Colonic mucosa (tissue), 4 donors: ENCODE measurements around the gene SAP30BP. TPM values are rescaled to one million over a fixed set of nuclear protein-coding genes. Genes with fewer than 3 reads are reported as not detected.

Experiments used
- DNase-seq: peaks from one replicate; pipeline ENCODE4 v3.0.0-alpha.2; 2020
- H3K27ac ChIP-seq: fragments of 200-600 bp; one replicate; pipeline ENCODE4 v1.8.0; 2021
- H3K27me3 ChIP-seq: fragments of 200-600 bp; one replicate; pipeline ENCODE4 v1.8.0; 2021
- H3K36me3 ChIP-seq: fragments of 200-600 bp; one replicate; pipeline ENCODE4 v1.8.0; 2021
- H3K4me1 ChIP-seq: fragments of 200-600 bp; one replicate; pipeline ENCODE4 v1.8.0; 2021; ENCODE audit warnings: mild to moderate bottlenecking
- H3K4me3 ChIP-seq: fragments of 200-600 bp; one replicate; pipeline ENCODE4 v1.8.0; 2021
- H3K9ac ChIP-seq, 2 donors: one replicate each; pipeline ENCODE4 v1.7.0; 2013; ENCODE audit warnings: control low read depth in 2 of 2, low read depth in 2 of 2, low read length in 2 of 2
- H3K9me3 ChIP-seq: fragments of 200-600 bp; one replicate; pipeline ENCODE4 v1.8.0; 2021
- intact Hi-C: fragments of 100-400 bp; cut with DNase I; formaldehyde crosslinking; loops from one replicate; pipeline ENCODE4 v1.14.1; 2022
- total RNA-seq, 2 donors: library from RNA; stranded (reverse); fragmentation: NEBNext Ultra II Directional in 1 of 2; extraction: Animal tissue kit (Norgen Biotek cat#: 25700) in 1 of 2; gene quantifications; one replicate each; pipeline ENCODE4 v1.2.1, GENCODE V29; 2021
- TF ChIP-seq, protein P1 (sequence below): fragments of 200-600 bp; IDR thresholded peaks from one replicate; pipeline ENCODE4 v1.8.0; 2022; ENCODE audit warnings: antibody characterized with exemption, mild to moderate bottlenecking
- donor health status: healthy.
- donor health status: DM: no; HTN: no; CAD: no.
- donor health status: DM: no; HTN: no; CAD: no.

Gene SAP30BP
- total RNA-seq, 2 donors from 2014 or later: 68.0 to 68.1 TPM

DNA sequence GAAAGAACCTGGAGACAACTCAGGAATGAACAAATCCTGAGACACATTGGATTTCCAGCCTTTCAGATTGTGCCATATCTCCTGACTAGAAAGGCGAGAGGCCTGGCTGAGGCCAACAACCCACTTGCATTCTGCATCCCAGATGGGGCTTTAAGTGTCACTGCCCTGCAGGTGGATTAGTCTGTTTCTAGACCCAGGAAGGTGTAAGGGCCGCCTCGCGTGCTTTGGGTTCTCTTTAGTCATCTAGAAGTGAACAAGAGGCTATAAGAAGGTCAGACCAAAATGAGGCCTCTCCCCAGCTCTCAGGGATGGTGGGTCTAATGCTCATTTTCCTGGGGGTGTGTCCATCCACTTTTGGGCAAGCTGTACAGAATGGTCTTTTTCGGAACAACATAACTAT lies 4.9 kb downstream of the SAP30BP start:
- DNase-seq: no peak
- intact Hi-C loops: no loop called here
- TF ChIP-seq, protein P1, sequence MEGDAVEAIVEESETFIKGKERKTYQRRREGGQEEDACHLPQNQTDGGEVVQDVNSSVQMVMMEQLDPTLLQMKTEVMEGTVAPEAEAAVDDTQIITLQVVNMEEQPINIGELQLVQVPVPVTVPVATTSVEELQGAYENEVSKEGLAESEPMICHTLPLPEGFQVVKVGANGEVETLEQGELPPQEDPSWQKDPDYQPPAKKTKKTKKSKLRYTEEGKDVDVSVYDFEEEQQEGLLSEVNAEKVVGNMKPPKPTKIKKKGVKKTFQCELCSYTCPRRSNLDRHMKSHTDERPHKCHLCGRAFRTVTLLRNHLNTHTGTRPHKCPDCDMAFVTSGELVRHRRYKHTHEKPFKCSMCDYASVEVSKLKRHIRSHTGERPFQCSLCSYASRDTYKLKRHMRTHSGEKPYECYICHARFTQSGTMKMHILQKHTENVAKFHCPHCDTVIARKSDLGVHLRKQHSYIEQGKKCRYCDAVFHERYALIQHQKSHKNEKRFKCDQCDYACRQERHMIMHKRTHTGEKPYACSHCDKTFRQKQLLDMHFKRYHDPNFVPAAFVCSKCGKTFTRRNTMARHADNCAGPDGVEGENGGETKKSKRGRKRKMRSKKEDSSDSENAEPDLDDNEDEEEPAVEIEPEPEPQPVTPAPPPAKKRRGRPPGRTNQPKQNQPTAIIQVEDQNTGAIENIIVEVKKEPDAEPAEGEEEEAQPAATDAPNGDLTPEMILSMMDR: no peak
- Histone ChIP-seq H3K36me3 (peaks cover 16% of the 10 kb centered on the region), H3K4me3 (no peak overlapping the region), H3K27ac (no peak overlapping the region), H3K27me3 (no peaks in the 10 kb centered on the region), H3K9ac (no peak overlapping the region), H3K4me1 (no peaks in the 10 kb centered on the region), H3K9me3 (no peaks in the 10 kb centered on the region)

DNA sequence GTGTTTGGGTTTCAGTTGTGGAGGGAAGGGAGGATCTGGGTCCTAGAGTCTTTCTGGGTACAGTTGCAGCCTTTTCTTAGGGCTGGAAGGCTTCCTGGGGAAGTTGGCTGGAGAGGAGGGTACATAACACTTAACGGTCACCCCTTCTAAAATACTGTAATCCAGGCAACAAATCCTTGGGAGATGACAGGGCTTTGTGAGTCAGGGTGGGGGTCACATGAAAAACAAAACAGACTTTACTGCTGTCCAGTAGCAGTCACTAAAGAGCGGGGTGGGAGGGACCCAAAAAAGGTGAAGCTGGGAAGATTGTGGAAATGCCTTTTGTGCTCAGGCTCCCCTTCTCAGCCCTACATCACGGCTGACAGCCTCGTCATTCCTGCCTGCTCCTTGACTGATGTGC lies 6.3 kb downstream of the SAP30BP start:
- Histone ChIP-seq H3K27ac (no peak overlapping the region), H3K36me3 (peaks cover 16% of the 10 kb centered on the region), H3K27me3 (no peaks in the 10 kb centered on the region), H3K9ac (no peak overlapping the region), H3K4me1 (no peaks in the 10 kb centered on the region), H3K4me3 (no peak overlapping the region), H3K9me3 (no peaks in the 10 kb centered on the region)
- TF ChIP-seq, protein P1: no peak
- DNase-seq: no peak
- intact Hi-C loops: no loop called here

DNA sequence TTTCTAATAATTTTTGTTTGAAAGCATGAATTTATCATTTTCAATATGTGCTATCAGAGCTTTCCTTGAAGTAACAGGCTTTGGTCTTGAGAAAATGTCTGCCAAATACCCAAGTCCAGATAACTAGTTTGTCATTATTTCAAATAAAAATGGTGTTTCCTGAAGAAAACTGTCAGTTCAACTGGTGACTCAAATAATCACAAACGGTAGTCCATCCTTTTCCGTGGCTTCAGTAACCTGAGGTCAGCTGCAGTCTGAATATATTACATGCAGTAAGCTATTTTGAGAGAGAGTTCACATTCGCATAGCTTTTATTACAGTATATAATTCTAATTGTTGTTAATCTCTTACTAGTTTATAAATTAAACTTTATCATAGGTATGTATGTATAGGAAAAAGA lies 9.3 kb downstream of the SAP30BP start:
- Histone ChIP-seq H3K27me3 (no peaks in the 10 kb centered on the region), H3K4me1 (peaks cover 5% of the 10 kb centered on the region), H3K9ac (no peak overlapping the region), H3K36me3 (peaks cover 10% of the 10 kb centered on the region), H3K27ac (no peak overlapping the region), H3K4me3 (no peak overlapping the region), H3K9me3 (no peaks in the 10 kb centered on the region)
- no peak for DNase-seq
- intact Hi-C loops: loop anchor here (2.0 kb wide), 1 partner anchor 72 kb away; no protein-coding TSS in a partner anchor
- TF ChIP-seq, protein P1: no peak

DNA sequence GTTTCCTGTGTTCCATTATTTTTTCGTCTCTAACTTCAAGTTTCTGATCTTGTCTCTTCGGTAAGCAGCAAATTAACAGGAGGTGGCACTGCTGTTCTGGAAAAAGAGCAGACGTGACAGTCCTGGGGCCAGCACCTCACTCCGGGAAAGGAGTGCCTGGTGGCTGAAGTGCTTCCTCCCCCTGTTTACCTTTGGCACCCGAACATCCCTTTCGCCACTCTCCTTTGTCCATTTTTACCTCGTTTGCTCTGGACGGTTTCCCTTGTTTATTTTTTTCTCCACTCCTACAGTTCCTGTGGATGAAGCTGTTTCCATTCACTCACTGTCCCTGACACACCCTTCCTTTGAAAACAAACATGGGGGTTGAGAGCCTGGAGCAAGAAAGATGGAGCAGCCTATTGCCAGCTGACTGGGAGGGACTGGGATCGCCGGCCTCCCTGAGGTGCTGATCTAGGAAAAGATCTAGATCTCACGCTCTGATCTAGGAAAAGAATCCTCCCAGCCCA lies 12.6 kb downstream of the SAP30BP start:
- peak; percentile 64 for DNase-seq
- H3K36me3 ChIP-seq: no peaks in the 10 kb centered on the region
- peak overlapping the region in 1 of 2 donors; percentile 62 for H3K9ac ChIP-seq
- H3K4me1 ChIP-seq: peaks cover 5% of the 10 kb centered on the region
- H3K4me3 ChIP-seq: no peak overlapping the region
- intact Hi-C loops: no loop called here
- H3K9me3 ChIP-seq: no peaks in the 10 kb centered on the region
- peak overlapping the region; percentile 73 for H3K27ac ChIP-seq
- TF ChIP-seq, protein P1: no peak
- no peaks in the 10 kb centered on the region for H3K27me3 ChIP-seq

DNA sequence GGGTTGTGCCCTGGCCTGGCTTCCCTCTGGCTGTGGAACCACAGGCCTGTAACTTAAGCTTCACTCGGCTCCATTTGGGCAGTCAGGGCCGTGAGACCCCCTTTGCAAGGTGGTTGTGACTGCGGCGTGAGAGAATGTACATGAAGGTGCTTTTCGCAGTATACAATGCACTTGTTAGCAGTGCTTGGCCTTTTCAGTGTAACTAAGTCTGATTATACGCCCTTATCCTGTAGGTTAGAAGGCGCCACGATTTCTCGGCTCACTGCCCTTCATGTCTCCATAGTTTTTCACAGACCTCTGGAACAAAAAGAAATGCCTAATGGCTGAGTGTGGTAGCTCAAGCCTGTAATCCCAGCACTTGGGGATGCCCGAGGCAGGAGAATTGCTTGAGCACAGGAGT lies 13.3 kb downstream of the SAP30BP start:
- intact Hi-C loops: no loop called here
- no peak overlapping the region for H3K9ac ChIP-seq
- no peaks in the 10 kb centered on the region for H3K36me3 ChIP-seq
- no peak for DNase-seq
- TF ChIP-seq, protein P1: no peak
- H3K27me3 ChIP-seq: no peaks in the 10 kb centered on the region
- peaks cover 5% of the 10 kb centered on the region for H3K4me1 ChIP-seq
- H3K4me3 ChIP-seq: no peak overlapping the region
- peak overlapping the region; percentile 73 for H3K27ac ChIP-seq
- no peaks in the 10 kb centered on the region for H3K9me3 ChIP-seq
